Keratinocyte (primary cell): Measurements from ENCODE around the gene PSMC6. TPM values are rescaled to one million over a fixed set of nuclear protein-coding genes. Genes with fewer than 3 reads are reported as not detected.

ENCODE experiments used
- DNase-seq: peaks from one replicate; pipeline ENCODE4 v3.0.0-alpha.2; 2011; ENCODE audit warnings: low read depth, missing footprints, low spot score
- FAIRE-seq: peaks from 2 replicates; lab custom pipeline; 2011; peaks lifted over from hg19 to GRCh38; lab: Jason Lieb, UNC
- H2AFZ ChIP-seq: 2 replicates; pipeline ENCODE4 v1.6.0; 2012; ENCODE audit warnings: low read length, control low read depth, inconsistent platforms; ENCODE audit not compliant: control insufficient read depth
- H3K27ac ChIP-seq: 2 replicates; pipeline ENCODE4 v1.5.1; 2011; ENCODE audit warnings: low read length; ENCODE audit not compliant: control insufficient read depth, insufficient read depth
- H3K27me3 ChIP-seq: 3 replicates; pipeline ENCODE4 v1.6.0; 2011; ENCODE audit warnings: low read length; ENCODE audit not compliant: control insufficient read depth, insufficient read depth; ENCODE audit errors: extremely low read depth
- H3K36me3 ChIP-seq, 2 experiments: 2 replicates in 1 of 2; 3 replicates in 1 of 2; pipeline ENCODE4 v1.5.1; 2011; ENCODE audit warnings: low read length in 2 of 2, mild to moderate bottlenecking in 1 of 2; ENCODE audit not compliant: control insufficient read depth in 2 of 2, insufficient read depth in 2 of 2; ENCODE audit errors: extremely low read depth in 1 of 2
- H3K4me1 ChIP-seq: 3 replicates; pipeline ENCODE4 v1.5.1; 2011; ENCODE audit warnings: low read length; ENCODE audit not compliant: control insufficient read depth, insufficient read depth; ENCODE audit errors: extremely low read depth
- H3K4me2 ChIP-seq: 3 replicates; pipeline ENCODE4 v1.6.0; 2011; ENCODE audit warnings: low read depth, low read length; ENCODE audit not compliant: control insufficient read depth, insufficient read depth; ENCODE audit errors: extremely low read depth
- H3K4me3 ChIP-seq, 3 experiments: fragments of 200-600 bp in 1 of 3; sonication (generic) in 1 of 3; 2 replicates in 2 of 3; 3 replicates in 1 of 3; pipeline ENCODE4 v1.5.1; 2011 to 2016; ENCODE audit warnings: low read length in 3 of 3, mild to moderate bottlenecking in 3 of 3, control low read depth in 2 of 3, inconsistent platforms in 1 of 3, low read depth in 1 of 3, mixed read lengths in 1 of 3, mixed run types in 1 of 3, moderate library complexity in 1 of 3; ENCODE audit not compliant: control insufficient read depth in 2 of 3, insufficient read depth in 2 of 3; ENCODE audit errors: extremely low read depth in 1 of 3
- H3K79me2 ChIP-seq: 2 replicates; pipeline ENCODE4 v1.6.0; 2012; ENCODE audit warnings: low read length; ENCODE audit not compliant: control insufficient read depth, insufficient read depth
- H3K9ac ChIP-seq: 3 replicates; pipeline ENCODE4 v1.6.0; 2011; ENCODE audit warnings: low read length; ENCODE audit not compliant: control insufficient read depth, insufficient read depth; ENCODE audit errors: extremely low read depth
- H3K9me1 ChIP-seq: 3 replicates; pipeline ENCODE4 v1.6.0; 2011; ENCODE audit warnings: low read length; ENCODE audit not compliant: control insufficient read depth, insufficient read depth; ENCODE audit errors: extremely low read depth
- H3K9me3 ChIP-seq: 2 replicates; pipeline ENCODE4 v1.5.1; 2012; ENCODE audit warnings: low read depth, low read length; ENCODE audit not compliant: control insufficient read depth
- H4K20me1 ChIP-seq: 3 replicates; pipeline ENCODE4 v1.6.0; 2011; ENCODE audit warnings: low read length; ENCODE audit not compliant: control insufficient read depth, insufficient read depth; ENCODE audit errors: extremely low read depth
- CTCF ChIP-seq, 3 experiments: IDR thresholded peaks in 1 of 3; conservative IDR thresholded peaks in 1 of 3; optimal IDR thresholded peaks in 1 of 3; 2 replicates in 2 of 3; 3 replicates in 1 of 3; pipeline versions ENCODE3 to v1.5.1; 2011; ENCODE audit warnings: low read length in 3 of 3, mild to moderate bottlenecking in 3 of 3, moderate library complexity in 2 of 3, control low read depth in 1 of 3, inconsistent platforms in 1 of 3; ENCODE audit not compliant: insufficient read depth in 2 of 3; ENCODE audit errors: extremely low read depth in 1 of 3
- EZH2 ChIP-seq: IDR thresholded peaks from one replicate; pipeline ENCODE4 v1.6.1; 2012; ENCODE audit warnings: inconsistent platforms, mild to moderate bottlenecking, low read length, moderate library complexity
- dilution Hi-C: fragments of 300-500 bp; cut with MboI; formaldehyde crosslinking; loops from one replicate; pipeline ENCODE4 v1.7.0; 2020; ENCODE audit warnings: low sequenced_read_pairs; ENCODE audit not compliant: extremely low pct_ligation_motif_present
- polyA plus RNA-seq, 5 experiments: library from polyadenylated mRNA; depleted of rRNA in 3 of 5; stranded (reverse) in 3 of 5; stranded (forward) in 1 of 5; unstranded in 1 of 5; fragments of >200 nt; gene quantifications; 1 replicate in 1 of 5; 2 replicates in 3 of 5; 3 replicates in 1 of 5; pipeline versions ENCODE4 v1.2.1 to v1.2.3, GENCODE V29; 2011 to 2012; ENCODE audit warnings: missing spikeins in 2 of 5, low read depth in 1 of 5, low replicate concordance in 1 of 5

Gene PSMC6
- polyA plus RNA-seq, 1 donor (not counting 4 experiments of a cell fraction or from before 2014, with no cell fraction given), result 152 TPM

- H3K79me2 ChIP-seq, result peaks cover 35% of the 10 kb centered on the region
- no peak for FAIRE-seq
These were observed 33.8 kb downstream of the PSMC6 start for GRCh38 chr14:52740751-52741150.

GRCh38 chr14:52741865-52742264 lies 34.9 kb downstream of the PSMC6 start:
- FAIRE-seq (no peak), DNase-seq (no peak)
- H3K9ac ChIP-seq, result no peak overlapping the region
- H3K36me3 ChIP-seq, result peaks cover 0 to under 1% of the 10 kb centered on the region in 2 experiments
- H3K4me2 ChIP-seq, result no peak overlapping the region
- no peaks in the 10 kb centered on the region for H3K9me3 ChIP-seq
- H3K79me2 ChIP-seq, result peaks cover 31% of the 10 kb centered on the region
- dilution Hi-C loops, result no loop called here
- H3K4me3 ChIP-seq, result no peak overlapping the region
- TF ChIP-seq CTCF (optimal IDR thresholded peaks at IDR 0.05 in 1 of 3, IDR thresholded peaks at IDR 0.05 in 1 of 3, conservative IDR thresholded peaks at IDR 0.05 in 1 of 3; ENCODE audit: extremely low read depth in 1 of 3, insufficient read depth in 2 of 3, low read length in 3 of 3) (no peak), EZH2 (no peak)
- no peak overlapping the region for H3K27ac ChIP-seq
- no peaks in the 10 kb centered on the region for H4K20me1 ChIP-seq
- H3K4me1 ChIP-seq, result no peaks in the 10 kb centered on the region
- no peak overlapping the region for H2AFZ ChIP-seq
- H3K9me1 ChIP-seq, result no peaks in the 10 kb centered on the region
- H3K27me3 ChIP-seq, result no peaks in the 10 kb centered on the region

More at GRCh38 chr14:52740751-52741150, 33.8 kb downstream of the PSMC6 start:
- DNase-seq, result no peak
- no peaks in the 10 kb centered on the region for H4K20me1 ChIP-seq
- TF ChIP-seq CTCF (optimal IDR thresholded peaks at IDR 0.05 in 1 of 3, IDR thresholded peaks at IDR 0.05 in 1 of 3, conservative IDR thresholded peaks at IDR 0.05 in 1 of 3; ENCODE audit: extremely low read depth in 1 of 3, insufficient read depth in 2 of 3, low read length in 3 of 3), result no peak
- TF ChIP-seq EZH2, result no peak
- no peaks in the 10 kb centered on the region for H3K4me1 ChIP-seq
- no peaks in the 10 kb centered on the region for H3K9me3 ChIP-seq
- no peak overlapping the region for H2AFZ ChIP-seq
- dilution Hi-C loops, result no loop called here
- no peak overlapping the region for H3K27ac ChIP-seq
- H3K4me3 ChIP-seq, result no peak overlapping the region
- no peaks in the 10 kb centered on the region for H3K36me3 ChIP-seq
- H3K4me2 ChIP-seq, result no peak overlapping the region
- no peaks in the 10 kb centered on the region for H3K9me1 ChIP-seq
- no peaks in the 10 kb centered on the region for H3K27me3 ChIP-seq
- H3K9ac ChIP-seq, result no peak overlapping the region
